RKO (cell line): ENCODE measurements around the gene C3orf22.
A peak's percentile ranks its signal among the peaks of the same experiment; 100 is the strongest.

Experiments
- DNase-seq: peaks from one replicate; pipeline ENCODE4 v3.0.0-alpha.2; 2016; ENCODE audit warnings: low spot score

The C3orf22 gene

GRCh38 chr3:126527455-126528211 lies 31.1 kb downstream of the C3orf22 start:
- DNase-seq: no peak

GRCh38 chr3:126527006-126527405 lies 31.7 kb downstream of the C3orf22 start:
- DNase-seq: no peak

DNA sequence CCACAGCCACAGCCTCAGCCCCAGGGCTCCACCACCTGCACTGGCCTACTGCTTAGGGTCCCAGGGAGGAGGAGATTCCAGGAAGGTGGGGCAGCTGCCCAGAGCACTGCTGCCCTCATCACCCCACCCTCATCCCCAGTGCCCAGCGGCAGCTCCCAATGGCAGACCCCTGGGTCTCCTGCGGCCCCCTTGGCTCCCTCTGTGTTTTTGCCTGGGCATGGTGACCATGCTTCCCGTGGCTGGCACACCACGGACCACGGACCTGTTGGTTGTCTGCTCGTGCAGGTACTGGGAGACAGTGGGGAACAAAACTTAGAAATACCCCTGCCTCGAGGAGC lies 32.1 kb downstream of the C3orf22 start:
- no peak for DNase-seq

- DNase-seq: no peak
Measured at GRCh38 chr3:126525853-126526667, 32.7 kb downstream of the C3orf22 start.

DNA sequence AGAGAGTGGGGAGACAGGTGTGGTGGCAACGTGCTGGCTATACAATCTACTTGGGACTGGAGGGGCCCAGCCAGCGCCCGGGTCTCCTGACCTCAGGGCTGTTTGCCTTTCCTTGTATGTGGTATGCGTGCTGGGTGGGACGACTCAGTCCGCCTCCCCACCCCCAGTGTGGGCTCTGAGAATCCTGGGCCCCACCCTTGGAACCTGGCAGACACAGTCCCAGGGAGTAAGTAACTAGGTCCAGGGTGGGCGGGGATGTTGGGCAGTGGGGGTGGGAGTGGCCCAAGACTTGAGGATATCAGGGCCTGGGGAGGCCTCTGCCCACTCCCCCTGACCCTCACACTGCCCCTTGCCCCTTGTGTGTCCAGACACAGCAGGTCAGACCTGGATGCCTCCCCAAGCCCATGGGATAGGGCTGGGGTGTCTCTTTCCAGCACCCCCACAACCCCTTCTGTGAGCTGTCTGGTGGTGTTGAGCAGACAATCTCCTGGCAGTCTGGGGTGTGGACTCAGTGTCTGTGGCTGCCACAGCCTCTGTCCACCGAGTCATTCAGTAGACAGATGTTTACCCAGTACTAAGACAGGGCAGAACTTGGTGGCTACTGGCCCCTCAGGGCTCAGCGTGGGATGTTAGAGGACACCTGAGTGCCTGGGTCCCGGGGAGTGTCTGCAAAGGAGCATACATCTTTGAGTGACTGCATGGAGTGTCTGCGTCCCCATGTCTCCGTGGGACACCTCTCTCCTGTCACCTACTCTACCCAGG lies 33.5 kb downstream of the C3orf22 start:
- DNase-seq: no peak

GRCh38 chr3:126524429-126524988 lies 34.2 kb downstream of the C3orf22 start:
- no peak for DNase-seq

DNA sequence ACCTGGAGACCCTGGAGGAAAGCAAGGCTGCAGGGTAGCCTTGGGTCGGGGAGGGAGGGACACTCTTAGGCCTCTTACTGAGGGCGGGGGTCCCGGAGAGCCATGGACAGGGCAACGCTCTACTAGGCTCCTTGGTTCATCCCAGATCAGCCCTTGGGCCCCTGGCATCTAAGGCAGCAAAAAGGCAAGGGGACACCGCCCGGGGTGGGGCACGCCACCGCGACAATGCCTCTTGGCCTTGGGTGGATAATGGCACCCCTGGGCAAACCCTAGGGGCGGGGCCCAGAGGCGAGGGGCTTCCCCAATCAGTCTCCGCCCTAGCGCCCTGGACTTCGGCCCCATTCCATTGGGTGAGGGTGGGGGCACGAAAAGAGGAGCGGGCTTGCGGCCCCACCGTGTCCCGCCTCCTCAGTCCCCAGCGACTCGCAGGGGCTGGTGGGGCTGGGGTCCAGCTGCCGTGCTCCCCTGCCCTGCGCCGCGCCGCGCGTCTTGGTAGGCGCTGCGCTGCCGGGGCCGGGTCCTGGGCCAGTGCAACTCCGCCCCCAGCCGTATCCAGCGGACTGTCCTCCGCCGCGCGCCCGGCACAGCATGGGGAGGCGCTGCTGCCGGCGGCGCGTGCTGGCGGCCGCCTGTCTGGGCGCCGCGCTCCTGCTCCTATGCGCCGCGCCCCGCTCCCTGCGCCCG lies 34.8 kb downstream of the C3orf22 start, which contains the start of gene CHST13:
CHST13 (plus strand) TSS at position 411 of the 684 bp plus-strand sequence; CDS start at position 589, 178 bp downstream.
- DNase-seq: peak; percentile 53

- DNase-seq: peak; percentile 45
Measured at GRCh38 chr3:126522363-126522788, 36.4 kb downstream of the C3orf22 start.

- DNase-seq: no peak
Measured at GRCh38 chr3:126521122-126521891, 37.4 kb downstream of the C3orf22 start.

DNA sequence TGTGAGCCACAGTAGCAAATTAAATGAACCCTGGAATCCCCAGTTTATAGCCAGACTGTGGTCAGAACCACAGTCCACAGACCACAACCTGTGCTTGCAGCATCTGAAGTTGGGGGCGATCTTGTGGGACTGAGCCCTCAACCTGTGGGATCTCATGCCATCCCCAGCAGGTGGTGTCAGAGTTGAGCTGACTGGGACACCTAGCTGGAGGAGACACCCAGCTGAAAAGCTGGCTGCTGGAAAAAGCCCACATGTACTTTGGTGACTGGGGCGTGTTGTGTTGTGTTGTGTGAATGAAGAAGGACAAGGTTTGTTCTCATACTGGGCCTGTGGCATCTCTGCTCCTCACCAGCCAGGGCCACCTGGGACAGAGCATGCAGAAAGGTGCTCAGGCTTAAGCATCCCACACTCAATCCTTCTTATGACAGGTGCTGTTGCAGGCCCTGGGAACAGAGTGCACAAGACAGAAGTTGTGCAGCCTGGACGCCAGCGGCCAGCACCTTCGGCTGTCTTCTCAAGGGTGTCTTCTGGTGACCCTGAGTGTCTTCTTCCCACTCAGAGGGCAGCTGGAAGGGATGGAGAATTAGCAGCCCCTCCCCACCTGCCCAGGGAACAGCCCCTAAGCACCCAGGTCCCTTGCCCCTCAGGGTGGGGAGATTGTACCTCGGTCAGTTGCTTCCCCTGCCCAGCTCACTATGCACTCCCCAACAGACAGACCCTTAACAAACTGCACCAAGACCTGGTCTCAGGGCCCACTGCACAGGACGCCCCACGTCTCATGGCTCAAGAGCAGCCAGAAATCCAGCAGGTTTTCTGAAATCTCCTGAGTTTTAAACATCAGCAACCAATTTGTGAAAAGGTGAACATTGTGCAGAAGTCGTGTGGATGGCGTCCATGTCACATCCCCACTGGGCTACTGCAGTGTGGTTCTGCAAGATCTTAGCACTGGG lies 39.0 kb downstream of the C3orf22 start:
- DNase-seq: no peak

DNA sequence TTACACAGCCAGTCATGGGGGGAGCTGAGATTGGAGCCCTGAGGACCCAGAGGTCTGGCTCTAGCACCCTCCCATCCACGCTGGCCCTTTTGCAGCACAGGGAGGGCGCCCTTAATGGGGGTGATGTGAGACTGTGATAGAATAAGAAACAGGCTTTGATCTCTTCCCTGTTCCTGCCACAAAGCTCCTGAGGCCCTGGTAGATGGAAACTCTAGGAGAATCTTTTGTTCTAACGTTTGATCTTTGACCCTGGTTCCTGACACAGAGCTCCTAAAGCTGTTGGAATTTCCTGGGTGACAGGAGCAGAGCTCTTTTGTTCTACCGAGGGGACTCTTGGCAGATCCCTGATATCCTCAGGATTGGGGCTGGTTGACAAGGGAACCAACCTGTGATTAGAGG lies 40.0 kb downstream of the C3orf22 start:
- DNase-seq: no peak

DNA sequence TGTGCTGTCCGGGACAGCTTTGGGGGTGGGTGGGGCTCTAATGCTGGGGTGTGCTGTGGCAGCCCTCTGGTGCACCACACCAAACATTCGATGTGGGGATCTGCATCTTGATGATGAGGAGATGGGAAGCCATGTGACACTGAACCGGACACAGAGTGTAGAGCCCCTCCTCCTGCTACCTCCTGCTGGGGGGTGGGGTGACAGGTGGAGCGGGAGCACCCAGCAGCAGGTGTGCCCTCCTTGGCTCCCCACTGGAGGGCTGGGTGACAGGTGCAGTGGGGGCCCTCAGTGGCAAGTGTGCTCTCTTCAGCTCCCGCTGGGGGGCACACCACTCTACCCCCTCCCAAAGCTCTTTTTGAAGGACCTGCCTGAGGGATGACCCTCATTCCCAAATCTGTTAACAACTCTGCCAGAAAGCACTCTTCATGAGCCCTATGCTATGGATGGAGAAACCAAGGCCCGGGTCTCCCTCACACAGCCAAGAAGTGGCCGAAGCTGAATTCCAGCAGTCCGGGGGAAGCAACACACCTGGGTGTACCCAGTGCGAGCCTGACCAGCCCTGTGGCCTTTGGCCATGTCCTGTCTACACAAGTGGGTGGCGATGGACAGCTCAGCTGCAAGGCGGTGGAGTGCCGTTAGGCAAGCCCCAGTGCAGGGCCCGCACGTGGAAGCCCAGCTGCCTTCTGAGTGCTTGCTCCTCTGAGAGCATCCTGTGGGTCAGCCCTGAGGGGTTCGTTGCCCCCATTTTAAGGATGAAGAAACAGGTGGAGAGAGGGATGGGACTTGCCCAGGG lies 40.5 kb downstream of the C3orf22 start:
- DNase-seq: no peak

- no peak for DNase-seq
Measured at GRCh38 chr3:126517291-126517951, 41.3 kb downstream of the C3orf22 start, which contains the start of gene UROC1. TSS of gene UROC1 (minus strand) at chr3:126517773. CDS start at chr3:126517719, 54 bp downstream.

GRCh38 chr3:126516936-126517290 lies 41.8 kb downstream of the C3orf22 start:
- DNase-seq: no peak

DNA sequence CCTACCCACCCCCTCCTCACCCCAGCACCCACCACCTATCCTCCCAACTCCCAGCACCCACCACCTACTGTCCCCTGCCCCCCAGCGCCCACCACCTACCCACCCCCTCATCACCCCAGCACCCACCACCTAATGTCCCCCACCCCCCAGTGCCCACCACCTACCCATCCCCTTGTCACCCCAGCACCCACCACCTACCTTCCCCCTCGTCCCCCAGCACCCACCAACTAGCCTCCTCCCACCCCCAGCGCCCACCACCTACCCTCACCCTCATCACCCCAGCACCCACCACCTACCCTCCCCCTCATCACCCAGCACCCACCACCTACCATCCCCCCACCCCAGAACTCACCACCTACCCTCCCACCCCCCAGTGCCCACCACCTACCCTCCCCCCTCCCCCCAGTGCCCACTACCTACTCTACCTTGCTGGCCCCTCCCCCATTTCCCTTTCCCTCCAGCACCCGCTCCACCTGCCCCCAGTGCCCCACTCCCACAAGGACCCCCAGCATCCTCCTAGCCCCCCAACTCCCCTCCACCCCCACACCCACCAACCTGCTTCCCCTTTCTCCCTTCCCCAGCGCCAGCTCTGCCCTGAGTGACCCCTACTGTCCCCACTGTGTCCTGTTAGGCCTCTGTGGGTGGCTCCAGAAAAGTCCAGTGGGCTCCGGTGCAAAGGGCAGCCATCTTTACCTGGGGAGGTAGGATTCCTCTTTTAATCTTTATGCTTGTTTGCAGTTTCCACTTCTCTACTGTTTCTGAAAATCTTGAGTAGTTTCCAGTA lies 42.4 kb downstream of the C3orf22 start:
- no peak for DNase-seq

- DNase-seq: no peak
Measured at GRCh38 chr3:126515066-126515706, 43.5 kb downstream of the C3orf22 start.

DNA sequence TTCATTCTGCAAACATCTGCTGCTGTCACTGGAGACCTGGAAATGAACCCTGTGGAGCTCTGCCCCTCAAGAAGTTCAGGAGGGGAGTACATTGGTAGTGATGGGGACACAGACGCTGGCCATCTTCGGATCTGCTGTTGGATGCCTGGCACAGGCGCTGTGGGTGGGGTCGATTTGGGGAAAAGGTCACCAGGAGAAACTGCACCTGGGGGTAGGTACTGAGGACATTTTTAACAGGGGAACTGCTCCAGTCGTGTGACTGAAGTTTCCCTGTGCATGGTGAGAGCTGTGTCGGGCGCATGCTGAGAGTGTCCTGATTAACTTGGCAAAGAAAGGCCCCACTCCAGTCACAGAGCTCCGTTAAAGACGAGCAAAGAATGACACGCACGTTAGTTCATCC lies 44.6 kb downstream of the C3orf22 start:
- DNase-seq: no peak
